Activated CD8-positive, alpha-beta T cell treated with anti-CD3 and anti-CD28 coated beads, Interleukin-2, amount 10 ng/mL, durations not matched to agents 7 days and 5 days (primary cell): ENCODE measurements around the gene SEMG1. TPM values are rescaled to one million over a fixed set of nuclear protein-coding genes. Genes with fewer than 3 reads are reported as not detected.

Experiments used
- ATAC-seq: fragments of 150-1000 bp; cut with Tn5 transposase; one replicate; pipeline ENCODE4 v1.10.0; 2021; ENCODE audit warnings: moderate library complexity
- CTCF ChIA-PET: fragments of 350-600 bp; sonication (Branson Sonifier 250); formaldehyde crosslinking; loops from one replicate; lab custom pipeline; 2021; ENCODE audit warnings: antibody characterized with exemption; lab: Charles Lee
- POLR2A ChIA-PET: fragments of 350-600 bp; sonication (Branson Sonifier 250); formaldehyde crosslinking; loops from one replicate; lab custom pipeline; 2021; ENCODE audit warnings: antibody characterized with exemption; lab: Charles Lee
- DNase-seq: peaks from one replicate; pipeline ENCODE4 v3.0.0-alpha.2; 2020
- H3K27ac Mint-ChIP-seq: one replicate; pipeline ENCODE4 v1.8.0; 2021; ENCODE audit warnings: mild to moderate bottlenecking, mixed read lengths
- H3K27me3 Mint-ChIP-seq: one replicate; pipeline ENCODE4 v1.8.0; 2021; ENCODE audit warnings: low read depth, mixed read lengths
- H3K36me3 Mint-ChIP-seq: one replicate; pipeline ENCODE4 v1.8.0; 2021; ENCODE audit warnings: low read depth, mixed read lengths
- H3K4me1 Mint-ChIP-seq: one replicate; pipeline ENCODE4 v1.8.0; 2021; ENCODE audit warnings: low read depth, mixed read lengths
- H3K4me3 Mint-ChIP-seq: one replicate; pipeline ENCODE4 v1.8.0; 2021; ENCODE audit warnings: mild to moderate bottlenecking, mixed read lengths
- H3K9me3 Mint-ChIP-seq: one replicate; pipeline ENCODE4 v1.8.0; 2022; ENCODE audit warnings: mixed read lengths; ENCODE audit not compliant: insufficient read depth
- total RNA-seq, 2 experiments: library from RNA; stranded (reverse); gene quantifications; one replicate each; pipeline ENCODE4 v1.2.3, GENCODE V29; 2021

The SEMG1 gene
- total RNA-seq = not detected

- no peak for DNase-seq
- ATAC-seq = no peak
- Mint-ChIP-seq H3K36me3 (no peaks in the 10 kb centered on the region), H3K9me3 (no peaks in the 10 kb centered on the region), H3K27me3 (peaks cover 30% of the 10 kb centered on the region), H3K4me3 (no peak within 1 kb of the TSS), H3K4me1 (no peaks in the 10 kb centered on the region), H3K27ac (no peak within 1 kb of the TSS)
- ChIA-PET POLR2A (no interaction called here), CTCF (interaction anchor here (0.7 to 1.0 kb wide), 2 partner anchors 112 to 277 kb away, joined by 3 read pairs; no protein-coding TSS in a partner anchor)
These were observed at the start of gene SEMG1 for GRCh38 chr20:45206725-45207124. SEMG1 (plus strand) TSS chr20:45207033; CDS start chr20:45207054, 21 bp downstream.

GRCh38 chr20:45157962-45158361 lies 48.9 kb upstream of the SEMG1 start:
- H3K9me3 Mint-ChIP-seq = peaks cover 10% of the 10 kb centered on the region
- no peak for DNase-seq
- H3K4me3 Mint-ChIP-seq = no peak overlapping the region
- POLR2A ChIA-PET = no interaction called here
- H3K4me1 Mint-ChIP-seq = no peaks in the 10 kb centered on the region
- peaks cover 30% of the 10 kb centered on the region for H3K27me3 Mint-ChIP-seq
- no peak for ATAC-seq
- no peaks in the 10 kb centered on the region for H3K36me3 Mint-ChIP-seq
- no peak overlapping the region for H3K27ac Mint-ChIP-seq
- CTCF ChIA-PET = interaction anchor here (1.0 kb wide), 1 partner anchor 19 kb away, joined by 3 read pairs; no protein-coding TSS in a partner anchor

- ATAC-seq = no peak
- Mint-ChIP-seq H3K4me1 (no peaks in the 10 kb centered on the region), H3K27me3 (peaks cover 50% of the 10 kb centered on the region), H3K36me3 (no peaks in the 10 kb centered on the region), H3K27ac (no peak overlapping the region), H3K9me3 (peaks cover 10% of the 10 kb centered on the region), H3K4me3 (no peak overlapping the region)
- ChIA-PET CTCF (interaction anchor here (0.6 to 1.1 kb wide), 3 partner anchors 8 to 362 kb away, joined by 3 read pairs; no protein-coding TSS in a partner anchor), POLR2A (no interaction called here)
- DNase-seq = no peak
These were observed 43.6 kb upstream of the SEMG1 start for GRCh38 chr20:45163083-45163803.

GRCh38 chr20:45164906-45165305 lies 41.9 kb upstream of the SEMG1 start:
- no peak for ATAC-seq
- ChIA-PET CTCF (no interaction called here), POLR2A (no interaction called here)
- Mint-ChIP-seq H3K27me3 (peaks cover 49% of the 10 kb centered on the region), H3K27ac (no peak overlapping the region), H3K9me3 (no peaks in the 10 kb centered on the region), H3K4me1 (no peaks in the 10 kb centered on the region), H3K36me3 (no peaks in the 10 kb centered on the region), H3K4me3 (no peak overlapping the region)
- DNase-seq = no peak

- H3K9me3 Mint-ChIP-seq = no peaks in the 10 kb centered on the region
- no peaks in the 10 kb centered on the region for H3K36me3 Mint-ChIP-seq
- H3K27me3 Mint-ChIP-seq = peaks cover 26% of the 10 kb centered on the region
- H3K27ac Mint-ChIP-seq = no peak overlapping the region
- POLR2A ChIA-PET = no interaction called here
- H3K4me3 Mint-ChIP-seq = no peak overlapping the region
- no peak for ATAC-seq
- DNase-seq = no peak
- CTCF ChIA-PET = interaction anchor here (1.0 kb wide), 1 partner anchor 120 kb away, joined by 4 read pairs; no protein-coding TSS in a partner anchor
- no peaks in the 10 kb centered on the region for H3K4me1 Mint-ChIP-seq
These were observed 33.3 kb upstream of the SEMG1 start for GRCh38 chr20:45173522-45173921.

- Mint-ChIP-seq H3K4me1 (peaks cover 2% of the 10 kb centered on the region), H3K4me3 (no peak within 1 kb of the TSS), H3K9me3 (no peaks in the 10 kb centered on the region), H3K27ac (no peak within 1 kb of the TSS), H3K36me3 (no peaks in the 10 kb centered on the region), H3K27me3 (peaks cover 23% of the 10 kb centered on the region)
- ChIA-PET CTCF (no interaction called here), POLR2A (no interaction called here)
- ATAC-seq = no peak
- no peak for DNase-seq
These were observed 32.1 kb upstream of the SEMG1 start, which contains the start of gene PI3 for GRCh38 chr20:45174434-45175364. PI3 (plus strand) TSS chr20:45174902; CDS start chr20:45174923, 21 bp downstream.

- H3K27me3 Mint-ChIP-seq = peaks cover 12% of the 10 kb centered on the region
- ChIA-PET CTCF (no interaction called here), POLR2A (no interaction called here)
- H3K4me1 Mint-ChIP-seq = peaks cover 6% of the 10 kb centered on the region
- DNase-seq (no peak), ATAC-seq (no peak)
- no peak overlapping the region for H3K4me3 Mint-ChIP-seq
- no peaks in the 10 kb centered on the region for H3K36me3 Mint-ChIP-seq
- no peak overlapping the region for H3K27ac Mint-ChIP-seq
- no peaks in the 10 kb centered on the region for H3K9me3 Mint-ChIP-seq
These were observed 30.1 kb upstream of the SEMG1 start for GRCh38 chr20:45176526-45177267.

- Mint-ChIP-seq H3K27ac (no peak overlapping the region), H3K36me3 (no peaks in the 10 kb centered on the region), H3K9me3 (no peaks in the 10 kb centered on the region), H3K27me3 (peaks cover 5% of the 10 kb centered on the region), H3K4me1 (peaks cover 6% of the 10 kb centered on the region), H3K4me3 (no peak overlapping the region)
- ATAC-seq (no peak), DNase-seq (no peak)
- CTCF ChIA-PET = interaction anchor here (1.0 kb wide), 1 partner anchor 135 kb away, joined by 3 read pairs; no protein-coding TSS in a partner anchor
- POLR2A ChIA-PET = interaction anchor here (0.7 kb wide), 1 partner anchor 172 kb away, joined by 3 read pairs; no protein-coding TSS in a partner anchor
These were observed 27.7 kb upstream of the SEMG1 start for GRCh38 chr20:45179166-45179565.

- DNase-seq (no peak), ATAC-seq (no peak)
- CTCF ChIA-PET = no interaction called here
- H3K4me3 Mint-ChIP-seq = no peak overlapping the region
- no peaks in the 10 kb centered on the region for H3K9me3 Mint-ChIP-seq
- H3K4me1 Mint-ChIP-seq = peaks cover 6% of the 10 kb centered on the region
- H3K27me3 Mint-ChIP-seq = peaks cover 7% of the 10 kb centered on the region
- POLR2A ChIA-PET = no interaction called here
- no peaks in the 10 kb centered on the region for H3K36me3 Mint-ChIP-seq
- H3K27ac Mint-ChIP-seq = no peak overlapping the region
These were observed 25.2 kb upstream of the SEMG1 start for GRCh38 chr20:45181639-45182038.

GRCh38 chr20:45183084-45183483 lies 23.7 kb upstream of the SEMG1 start:
- DNase-seq (no peak), ATAC-seq (no peak)
- CTCF ChIA-PET = no interaction called here
- H3K27me3 Mint-ChIP-seq = peaks cover 9% of the 10 kb centered on the region
- no peak overlapping the region for H3K27ac Mint-ChIP-seq
- POLR2A ChIA-PET = no interaction called here
- no peaks in the 10 kb centered on the region for H3K36me3 Mint-ChIP-seq
- no peaks in the 10 kb centered on the region for H3K9me3 Mint-ChIP-seq
- peaks cover 6% of the 10 kb centered on the region for H3K4me1 Mint-ChIP-seq
- H3K4me3 Mint-ChIP-seq = no peak overlapping the region

- no peak overlapping the region for H3K4me3 Mint-ChIP-seq
- ChIA-PET POLR2A (no interaction called here), CTCF (interaction anchor here (1.3 kb wide), 1 partner anchor 58 kb away, joined by 3 read pairs; no protein-coding TSS in a partner anchor)
- no peaks in the 10 kb centered on the region for H3K9me3 Mint-ChIP-seq
- no peaks in the 10 kb centered on the region for H3K4me1 Mint-ChIP-seq
- no peak overlapping the region for H3K27ac Mint-ChIP-seq
- no peak for ATAC-seq
- no peak for DNase-seq
- H3K27me3 Mint-ChIP-seq = peaks cover 22% of the 10 kb centered on the region
- no peaks in the 10 kb centered on the region for H3K36me3 Mint-ChIP-seq
These were observed 19.1 kb upstream of the SEMG1 start for GRCh38 chr20:45187693-45188092.
